Measurements from ENCODE around the gene CRYGC. TPM values are rescaled to one million over a fixed set of nuclear protein-coding genes. Genes with fewer than 3 reads are reported as not detected.

CRYGC gene
- total RNA-seq, 1 experiment from 2014 or later: not detected

DNA sequence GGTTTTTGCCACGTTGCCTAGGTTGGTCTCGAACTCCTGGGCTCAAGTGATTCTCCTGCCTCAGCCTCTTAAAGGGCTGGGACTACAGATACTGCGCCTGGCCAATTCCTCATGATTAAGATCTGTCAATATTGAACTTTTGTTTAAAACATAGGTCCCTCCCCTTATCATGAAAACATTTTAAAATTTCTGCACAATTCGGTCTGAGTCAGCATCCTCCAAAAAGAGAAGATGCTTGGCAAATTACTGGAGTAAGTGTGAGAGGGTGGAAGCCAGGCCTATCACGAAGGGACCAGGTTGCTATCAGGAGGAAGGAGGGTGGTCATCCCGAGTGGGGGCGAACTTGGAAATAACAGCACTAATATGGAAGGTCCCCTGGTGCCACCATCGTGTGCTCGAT, 44.5 kb upstream of the CRYGC start:
- BruUV-seq (replicated peaks): no TSS peak
- TF ChIP-seq, protein P1, sequence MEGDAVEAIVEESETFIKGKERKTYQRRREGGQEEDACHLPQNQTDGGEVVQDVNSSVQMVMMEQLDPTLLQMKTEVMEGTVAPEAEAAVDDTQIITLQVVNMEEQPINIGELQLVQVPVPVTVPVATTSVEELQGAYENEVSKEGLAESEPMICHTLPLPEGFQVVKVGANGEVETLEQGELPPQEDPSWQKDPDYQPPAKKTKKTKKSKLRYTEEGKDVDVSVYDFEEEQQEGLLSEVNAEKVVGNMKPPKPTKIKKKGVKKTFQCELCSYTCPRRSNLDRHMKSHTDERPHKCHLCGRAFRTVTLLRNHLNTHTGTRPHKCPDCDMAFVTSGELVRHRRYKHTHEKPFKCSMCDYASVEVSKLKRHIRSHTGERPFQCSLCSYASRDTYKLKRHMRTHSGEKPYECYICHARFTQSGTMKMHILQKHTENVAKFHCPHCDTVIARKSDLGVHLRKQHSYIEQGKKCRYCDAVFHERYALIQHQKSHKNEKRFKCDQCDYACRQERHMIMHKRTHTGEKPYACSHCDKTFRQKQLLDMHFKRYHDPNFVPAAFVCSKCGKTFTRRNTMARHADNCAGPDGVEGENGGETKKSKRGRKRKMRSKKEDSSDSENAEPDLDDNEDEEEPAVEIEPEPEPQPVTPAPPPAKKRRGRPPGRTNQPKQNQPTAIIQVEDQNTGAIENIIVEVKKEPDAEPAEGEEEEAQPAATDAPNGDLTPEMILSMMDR (IDR thresholded peaks at IDR 0.05; ENCODE audit: unreplicated experiment): no peak
- H3K4me3 Mint-ChIP-seq (ENCODE audit: low read depth, unreplicated experiment): no peak overlapping the region
- H3K36me3 Mint-ChIP-seq (ENCODE audit: insufficient read depth, unreplicated experiment): no peaks in the 10 kb centered on the region
- no peak overlapping the region for H3K27ac Mint-ChIP-seq (ENCODE audit: unreplicated experiment)
- no peak for DNase-seq
- CTCF ChIA-PET: interaction anchor here (1.6 to 3.4 kb wide), 3 partner anchors 18 to 80 kb away, joined by 3 to 46 read pairs (median 5); partner anchors contain the start of gene IDH1
- H3K27me3 Mint-ChIP-seq (ENCODE audit: unreplicated experiment): no peaks in the 10 kb centered on the region
- H3K4me1 Mint-ChIP-seq (ENCODE audit: low read depth, unreplicated experiment): peaks cover 11% of the 10 kb centered on the region
- H3K9me3 Mint-ChIP-seq (ENCODE audit: low read depth, unreplicated experiment): no peaks in the 10 kb centered on the region
- intact Hi-C loops (cut with micrococcal nuclease; ENCODE audit: unreplicated experiment): loop anchor here (10.0 kb wide), 1 partner anchor 201 kb away; no protein-coding TSS in a partner anchor

DNA sequence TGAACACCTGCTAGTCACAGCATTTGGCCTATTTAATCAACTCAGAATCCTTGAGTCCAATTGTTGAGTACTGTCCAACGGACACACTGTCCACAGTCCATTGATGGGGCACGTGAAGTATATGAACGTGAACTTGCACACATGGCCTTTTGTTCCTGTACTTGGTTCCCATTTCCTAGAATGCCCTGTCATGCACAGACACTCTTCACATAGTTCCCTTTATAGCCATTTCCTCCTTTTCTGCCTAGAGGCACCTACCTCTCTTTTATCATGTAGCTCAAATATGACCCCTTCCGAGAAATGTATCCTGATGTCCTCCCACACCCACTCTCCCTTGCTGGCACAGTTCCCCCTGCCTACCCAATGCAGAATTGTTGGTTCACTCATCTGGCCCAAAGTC, 42.5 kb upstream of the CRYGC start:
- no TSS peak for BruUV-seq (replicated peaks)
- CTCF ChIA-PET: no interaction called here

DNA sequence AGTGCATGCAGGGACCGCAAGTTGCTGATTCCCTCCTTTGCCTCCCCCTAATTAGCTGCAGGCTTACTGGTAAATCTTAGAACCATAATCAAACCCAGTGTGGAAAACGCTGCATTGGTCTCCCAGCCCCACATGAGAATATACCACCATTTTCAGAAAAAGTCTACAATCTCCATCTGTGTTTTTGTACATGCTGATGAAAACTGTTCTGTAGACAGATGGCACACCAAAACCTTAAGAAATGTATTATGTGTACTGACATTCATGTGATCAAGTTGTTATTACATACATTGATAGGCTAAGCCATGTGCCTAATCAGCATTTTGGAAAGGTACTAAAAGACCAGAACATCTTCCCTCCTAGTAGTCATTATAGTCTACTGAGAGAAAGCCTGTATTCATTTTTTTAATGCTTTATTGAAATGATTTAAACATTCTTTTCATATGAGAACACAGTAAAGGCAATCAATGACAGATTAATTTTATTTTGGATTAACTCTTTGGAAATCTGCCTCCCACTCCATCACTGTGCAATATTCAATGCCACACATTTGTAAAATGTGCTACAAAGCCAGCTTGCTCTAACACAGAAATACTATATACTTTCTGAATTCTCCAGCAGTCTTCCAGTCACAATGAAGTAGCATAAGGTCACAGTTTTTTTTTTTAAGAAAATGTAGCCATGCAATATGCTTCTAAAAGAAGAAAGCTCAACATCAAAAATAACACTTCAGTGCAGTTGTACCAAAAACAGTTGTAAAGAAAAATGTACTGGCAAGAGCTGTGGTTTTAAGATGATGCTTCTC, 35.5 kb upstream of the CRYGC start:
- Mint-ChIP-seq H3K27me3 (ENCODE audit: unreplicated experiment) (no peaks in the 10 kb centered on the region), H3K4me1 (ENCODE audit: low read depth, unreplicated experiment) (no peaks in the 10 kb centered on the region), H3K36me3 (ENCODE audit: insufficient read depth, unreplicated experiment) (no peaks in the 10 kb centered on the region), H3K9me3 (ENCODE audit: low read depth, unreplicated experiment) (no peaks in the 10 kb centered on the region), H3K27ac (ENCODE audit: unreplicated experiment) (no peak overlapping the region), H3K4me3 (ENCODE audit: low read depth, unreplicated experiment) (no peak overlapping the region)
- no TSS peak for BruUV-seq (replicated peaks)
- TF ChIP-seq, protein P1 (IDR thresholded peaks at IDR 0.05; ENCODE audit: unreplicated experiment): no peak
- CTCF ChIA-PET: no interaction called here
- intact Hi-C loops (cut with micrococcal nuclease; ENCODE audit: unreplicated experiment): no loop called here
- no peak for DNase-seq

More for the DNA sequence above, 42.5 kb upstream of the CRYGC start:
- TF ChIP-seq, protein P1 (IDR thresholded peaks at IDR 0.05; ENCODE audit: unreplicated experiment): no peak
- Mint-ChIP-seq H3K9me3 (ENCODE audit: low read depth, unreplicated experiment) (no peaks in the 10 kb centered on the region), H3K36me3 (ENCODE audit: insufficient read depth, unreplicated experiment) (no peaks in the 10 kb centered on the region), H3K4me1 (ENCODE audit: low read depth, unreplicated experiment) (no peaks in the 10 kb centered on the region), H3K27ac (ENCODE audit: unreplicated experiment) (no peak overlapping the region), H3K27me3 (ENCODE audit: unreplicated experiment) (no peaks in the 10 kb centered on the region), H3K4me3 (ENCODE audit: low read depth, unreplicated experiment) (no peak overlapping the region)
- DNase-seq: no peak
- intact Hi-C loops (cut with micrococcal nuclease; ENCODE audit: unreplicated experiment): loop anchor here (10.0 kb wide), 1 partner anchor 203 kb away; no protein-coding TSS in a partner anchor

DNA sequence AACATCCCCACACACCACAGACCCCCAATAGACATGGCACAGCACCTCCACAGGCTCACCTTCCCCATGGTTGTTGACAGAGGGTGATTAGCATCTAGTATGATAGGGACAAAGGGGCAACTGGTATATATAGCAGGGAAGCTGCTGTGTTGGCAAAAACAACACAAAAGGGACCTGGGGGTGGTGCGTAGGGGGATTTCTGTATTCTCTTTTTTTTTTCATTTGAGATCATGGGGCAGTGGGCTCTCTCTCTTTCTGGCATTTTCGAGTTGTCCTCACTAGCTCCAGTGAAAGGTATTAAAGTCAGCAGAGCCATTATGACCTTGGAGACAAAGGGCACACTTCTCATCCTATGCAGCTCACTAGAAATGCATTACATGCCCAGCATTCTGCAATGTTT, 33.9 kb upstream of the CRYGC start, which contains the start of gene CRYGA:
CRYGA (minus strand) TSS at position 101 of the 400 bp plus-strand sequence; CDS start at position 68, 33 bp downstream.
- CTCF ChIA-PET: interaction anchor here (1.0 kb wide), 1 partner anchor 71 kb away, joined by 3 read pairs; no protein-coding TSS in a partner anchor
- intact Hi-C loops (cut with micrococcal nuclease; ENCODE audit: unreplicated experiment): no loop called here

More for the DNA sequence above, 33.9 kb upstream of the CRYGC start, which contains the start of gene CRYGA:
- DNase-seq: no peak
- no peaks in the 10 kb centered on the region for H3K27me3 Mint-ChIP-seq (ENCODE audit: unreplicated experiment)
- BruUV-seq (replicated peaks): no TSS peak
- TF ChIP-seq, protein P1 (IDR thresholded peaks at IDR 0.05; ENCODE audit: unreplicated experiment): no peak
- H3K4me1 Mint-ChIP-seq (ENCODE audit: low read depth, unreplicated experiment): no peaks in the 10 kb centered on the region
- H3K9me3 Mint-ChIP-seq (ENCODE audit: low read depth, unreplicated experiment): no peaks in the 10 kb centered on the region
- no peak within 1 kb of the TSS for H3K27ac Mint-ChIP-seq (ENCODE audit: unreplicated experiment)
- H3K4me3 Mint-ChIP-seq (ENCODE audit: low read depth, unreplicated experiment): no peak within 1 kb of the TSS
- H3K36me3 Mint-ChIP-seq (ENCODE audit: insufficient read depth, unreplicated experiment): no peaks in the 10 kb centered on the region

Measured in Calu3 (cell line).